Neural progenitor cell (in vitro differentiated cells): ENCODE data around the gene BBX.

Source experiments
- EZH2 ChIP-seq: fragments of 200-600 bp; sonication (generic); IDR thresholded peaks from 2 replicates; pipeline ENCODE4 v1.6.1; 2017; ENCODE audit warnings: antibody characterized with exemption, mild to moderate bottlenecking, moderate library complexity
- EZH2phosphoT487 ChIP-seq: fragments of 200-600 bp; sonication (generic); IDR thresholded peaks from 2 replicates; pipeline ENCODE4 v1.6.1; 2017; ENCODE audit warnings: antibody characterized with exemption
- TF ChIP-seq, protein P1 (sequence below): fragments of 200-600 bp; sonication (generic); IDR thresholded peaks from 2 replicates; pipeline ENCODE4 v1.5.1; 2017; ENCODE audit warnings: antibody characterized with exemption, mild to moderate bottlenecking

DNA sequence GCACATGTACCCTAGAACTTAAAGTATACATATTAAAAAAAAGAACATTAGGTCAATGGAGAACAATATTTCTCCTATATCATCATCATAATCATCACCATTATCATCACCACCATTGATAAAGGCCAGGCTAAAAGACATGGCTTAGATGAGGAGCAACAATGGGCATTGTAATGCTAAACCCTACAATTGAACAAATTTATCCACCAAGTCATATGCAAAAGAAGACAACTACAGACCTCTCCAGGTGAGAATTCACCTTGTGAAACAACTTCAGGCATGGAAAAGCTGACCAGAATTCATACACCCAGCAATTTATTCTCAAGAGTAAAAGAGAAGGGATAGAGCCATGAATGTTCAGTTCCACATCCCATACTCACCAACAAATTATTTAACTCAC lies 46.3 kb upstream of the BBX start:
- TF ChIP-seq, protein P1, sequence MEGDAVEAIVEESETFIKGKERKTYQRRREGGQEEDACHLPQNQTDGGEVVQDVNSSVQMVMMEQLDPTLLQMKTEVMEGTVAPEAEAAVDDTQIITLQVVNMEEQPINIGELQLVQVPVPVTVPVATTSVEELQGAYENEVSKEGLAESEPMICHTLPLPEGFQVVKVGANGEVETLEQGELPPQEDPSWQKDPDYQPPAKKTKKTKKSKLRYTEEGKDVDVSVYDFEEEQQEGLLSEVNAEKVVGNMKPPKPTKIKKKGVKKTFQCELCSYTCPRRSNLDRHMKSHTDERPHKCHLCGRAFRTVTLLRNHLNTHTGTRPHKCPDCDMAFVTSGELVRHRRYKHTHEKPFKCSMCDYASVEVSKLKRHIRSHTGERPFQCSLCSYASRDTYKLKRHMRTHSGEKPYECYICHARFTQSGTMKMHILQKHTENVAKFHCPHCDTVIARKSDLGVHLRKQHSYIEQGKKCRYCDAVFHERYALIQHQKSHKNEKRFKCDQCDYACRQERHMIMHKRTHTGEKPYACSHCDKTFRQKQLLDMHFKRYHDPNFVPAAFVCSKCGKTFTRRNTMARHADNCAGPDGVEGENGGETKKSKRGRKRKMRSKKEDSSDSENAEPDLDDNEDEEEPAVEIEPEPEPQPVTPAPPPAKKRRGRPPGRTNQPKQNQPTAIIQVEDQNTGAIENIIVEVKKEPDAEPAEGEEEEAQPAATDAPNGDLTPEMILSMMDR, result no peak
- TF ChIP-seq EZH2phosphoT487, result no peak
- TF ChIP-seq EZH2, result no peak
